Mammary epithelial cell (primary cell): Measurements from ENCODE around the gene LPP.

ENCODE experiments used
- CTCF ChIP-seq, 2 donors: IDR thresholded peaks in 1 of 2; conservative IDR thresholded peaks in 1 of 2; 2 replicates each; pipeline ENCODE4 v1.5.1; 2011 to 2012; ENCODE audit warnings: inconsistent platforms in 2 of 2, low read length in 2 of 2, mild to moderate bottlenecking in 2 of 2, control low read depth in 1 of 2, low read depth in 1 of 2; ENCODE audit not compliant: insufficient read depth in 1 of 2; ENCODE audit errors: extremely low read depth in 1 of 2
- EZH2 ChIP-seq: IDR thresholded peaks from 2 replicates; pipeline ENCODE4 v1.6.1; 2012; ENCODE audit warnings: low read length, inconsistent platforms, borderline replicate concordance

GRCh38 chr3:188533172-188533571 lies 379.2 kb downstream of the LPP start:
- TF ChIP-seq CTCF (conservative IDR thresholded peaks at IDR 0.05 in 1 of 2, IDR thresholded peaks at IDR 0.05 in 1 of 2; ENCODE audit: extremely low read depth in 1 of 2, insufficient read depth in 1 of 2, low read depth in 1 of 2, low read length in 2 of 2): no peak
- TF ChIP-seq EZH2: no peak
